K562 (cell line): Measurements from ENCODE around the gene ARHGEF17. TPM values are rescaled to one million over a fixed set of nuclear protein-coding genes. Genes with fewer than 3 reads are reported as not detected.

ENCODE experiments used
- ATF7 ChIP-seq: fragments of 450-650 bp; IDR thresholded peaks from 2 replicates; pipeline ENCODE4 v1.7.1; 2014; ENCODE audit warnings: mild to moderate bottlenecking, moderate library complexity
- CCNT2 ChIP-seq: IDR thresholded peaks from 2 replicates; pipeline ENCODE4 v1.6.1; 2011; ENCODE audit warnings: borderline replicate concordance, low read depth, mild to moderate bottlenecking, moderate library complexity, mixed read lengths, low read length; ENCODE audit not compliant: insufficient read length; ENCODE audit errors: extremely low read depth
- CTBP1 ChIP-seq: fragments of 450-650 bp; IDR thresholded peaks from 2 replicates; pipeline ENCODE4 v1.6.1; 2016; ENCODE audit warnings: borderline replicate concordance
- GATA2 ChIP-seq: sonication (generic); formaldehyde crosslinking; IDR thresholded peaks from 2 replicates; pipeline ENCODE4 v1.4.0; 2020; ENCODE audit warnings: mild to moderate bottlenecking, missing genetic modification reagents
- GTF2F1 ChIP-seq: IDR thresholded peaks from 2 replicates; pipeline ENCODE4 v1.6.1; 2011; ENCODE audit warnings: low read depth, low read length, improper control_type of control experiment
- HDAC1 ChIP-seq, 2 experiments: fragments of 450-650 bp; IDR thresholded peaks; 2 replicates each; pipeline ENCODE4 v1.6.1; 2016 to 2017; ENCODE audit warnings: inconsistent platforms in 1 of 2, mild to moderate bottlenecking in 1 of 2, moderate library complexity in 1 of 2
- MAX ChIP-seq: sonication (generic); formaldehyde crosslinking; IDR thresholded peaks from 2 replicates; pipeline ENCODE4 v1.9.0; 2022; ENCODE audit warnings: mild to moderate bottlenecking, missing genetic modification reagents
- MGA ChIP-seq: fragments of 450-650 bp; IDR thresholded peaks from 2 replicates; pipeline ENCODE4 v1.6.1; 2016; ENCODE audit warnings: mild to moderate bottlenecking, moderate library complexity
- NR4A1 ChIP-seq, 2 experiments: fragments of 250-450 bp in 1 of 2; fragments of 450-650 bp in 1 of 2; sonication (Bioruptor Pico) in 1 of 2; IDR thresholded peaks; 2 replicates each; pipeline versions ENCODE4 v1.4.0 to v1.6.1; 2016 to 2020; ENCODE audit warnings: mild to moderate bottlenecking in 2 of 2, missing compliant biosample characterization in 1 of 2, missing genetic modification characterization in 1 of 2, moderate library complexity in 1 of 2
- RAD21 ChIP-seq, 2 experiments: fragments of 250-450 bp in 1 of 2; fragments of 450-650 bp in 1 of 2; sonication (Bioruptor Pico) in 1 of 2; formaldehyde crosslinking in 1 of 2; IDR thresholded peaks in 1 of 2; conservative IDR thresholded peaks in 1 of 2; 2 replicates each; pipeline versions ENCODE4 v1.4.0 to v1.8.0; 2020 to 2022; ENCODE audit warnings: mild to moderate bottlenecking in 2 of 2, moderate library complexity in 1 of 2
- SRSF3 ChIP-seq: fragments of 200-400 bp; formaldehyde crosslinking; IDR thresholded peaks from 2 replicates; pipeline ENCODE4 v1.6.1; 2016; ENCODE audit warnings: mild to moderate bottlenecking, low read length, moderate library complexity; ENCODE audit not compliant: insufficient read depth
- ZNF740 ChIP-seq, 3 experiments: fragments of 200-800 bp in 1 of 3; sonication (Bioruptor generic) in 1 of 3; sonication (generic) in 1 of 3; formaldehyde crosslinking in 1 of 3; IDR thresholded peaks; 2 replicates each; pipeline versions ENCODE4 v1.6.1 to v1.8.0; 2016 to 2022; ENCODE audit warnings: mild to moderate bottlenecking in 2 of 3, missing compliant biosample characterization in 2 of 3, missing genetic modification characterization in 2 of 3, missing genetic modification reagents in 1 of 3
- ZSCAN32 ChIP-seq: fragments of 450-650 bp; formaldehyde crosslinking; IDR thresholded peaks from 2 replicates; pipeline ENCODE4 v1.4.0; 2020; ENCODE audit warnings: mild to moderate bottlenecking, moderate library complexity
- polyA plus RNA-seq, 8 experiments: library from polyadenylated mRNA; depleted of rRNA in 4 of 8; stranded (reverse) in 5 of 8; unstranded in 3 of 8; fragments of >200 nt; fragmentation: Nextera tagmentation in 2 of 8; fragmentation: Illumina TruSeq in 1 of 8; extraction: Ambion mirVana in 2 of 8; extraction: Trizol in 1 of 8; gene quantifications; 2 replicates each; pipeline versions ENCODE4 v1.2.1 to v1.2.3, GENCODE V29; 2011 to 2014; ENCODE audit warnings: inconsistent platforms in 1 of 8, missing spikeins in 1 of 8
- total RNA-seq, 7 experiments: library from RNA; depleted of rRNA in 6 of 7; stranded (reverse); fragments of >200 nt in 6 of 7; fragmentation: Illumina TruSeq in 2 of 7; extraction: Trizol in 2 of 7; gene quantifications; 2 replicates each; pipeline versions ENCODE4 v1.2.1 to v1.2.3, GENCODE V29; 2011 to 2021; ENCODE audit warnings: low replicate concordance in 1 of 7

ARHGEF17 gene
- total and polyA plus RNA-seq, 9 of the 15 experiments (the other 6 are each of a cell fraction or from before 2014, with no cell fraction given) = 0.04 to 0.68 (median 0.10) TPM; not detected in 2

GRCh38 chr11:73335204-73335923 lies 27.3 kb downstream of the ARHGEF17 start (continued):
- no peak for TF ChIP-seq MGA
- TF ChIP-seq MAX (CRISPR knock-in tag) = peak; percentile 34; the same call in 1 of the 2 replicates
- TF ChIP-seq SRSF3 = no peak
- TF ChIP-seq GTF2F1 = no peak
- TF ChIP-seq HDAC1 (IDR thresholded peaks at IDR 0.05) = no peak
- TF ChIP-seq GATA2 (CRISPR knock-in tag) = no peak
- TF ChIP-seq ATF7 = peak; percentile 45; the same call in 1 of the 2 replicates
- peak; percentile 69 to 80 for TF ChIP-seq RAD21 (CRISPR knock-in tag; conservative IDR thresholded peaks at IDR 0.05 in 1 of 2, IDR thresholded peaks at IDR 0.05 in 1 of 2)
- TF ChIP-seq CTBP1 = no peak
- no peak for TF ChIP-seq ZNF740 (CRISPR knock-in tag; IDR thresholded peaks at IDR 0.05)
- no peak for TF ChIP-seq ZNF740 (tag; IDR thresholded peaks at IDR 0.05)
- no peak for TF ChIP-seq NR4A1 (CRISPR knock-in tag; IDR thresholded peaks at IDR 0.05)
- no peak for TF ChIP-seq NR4A1 (tag; IDR thresholded peaks at IDR 0.05)
- TF ChIP-seq ZSCAN32 (CRISPR knock-in tag) = peak; percentile 44; the same call in 1 of the 2 replicates
- no peak for TF ChIP-seq CCNT2
